Neural cell (in vitro differentiated cells): ENCODE data around the gene TMEM259. TPM values are rescaled to one million over a fixed set of nuclear protein-coding genes. Genes with fewer than 3 reads are reported as not detected.

Experiments used
- H2AFZ ChIP-seq: fragments of 200-600, 300-800 bp; sonication (generic), shearing (Covaris generic); 2 replicates; pipeline ENCODE4 v1.6.0; 2014; ENCODE audit warnings: low read depth, mild to moderate bottlenecking, antibody characterized with exemption, low read length, moderate library complexity
- H3F3A ChIP-seq: fragments of 200-600 bp; shearing (Covaris generic); 2 replicates; pipeline ENCODE4 v1.6.1; 2016; ENCODE audit warnings: mild to moderate bottlenecking, moderate library complexity, mixed read lengths, antibody characterized with exemption, low read length; ENCODE audit not compliant: insufficient read depth, poor library complexity, severe bottlenecking
- H3K27ac ChIP-seq: fragments of 200-600, 300-800 bp; sonication (generic), shearing (Covaris generic); 2 replicates; pipeline ENCODE4 v1.5.1; 2014; ENCODE audit warnings: mild to moderate bottlenecking, low read length, moderate library complexity
- H3K27me3 ChIP-seq: fragments of 300-800, 200-600 bp; sonication (generic), shearing (Covaris generic); 2 replicates; pipeline ENCODE4 v1.6.0; 2014; ENCODE audit warnings: mild to moderate bottlenecking, low read depth, low read length, moderate library complexity; ENCODE audit not compliant: insufficient read depth
- H3K36me3 ChIP-seq: fragments of 300-800, 200-600 bp; sonication (generic), shearing (Covaris generic); 2 replicates; pipeline ENCODE4 v1.5.1; 2014; ENCODE audit warnings: mild to moderate bottlenecking, antibody characterized with exemption, low read length, moderate library complexity; ENCODE audit not compliant: insufficient read depth
- H3K4me2 ChIP-seq: fragments of 300-800, 200-600 bp; sonication (generic), shearing (Covaris generic); 2 replicates; pipeline ENCODE4 v1.6.0; 2014; ENCODE audit warnings: mild to moderate bottlenecking, low read length
- H3K4me3 ChIP-seq: fragments of 300-800, 200-600 bp; sonication (generic), shearing (Covaris generic); 2 replicates; pipeline ENCODE4 v1.5.1; 2014; ENCODE audit warnings: mild to moderate bottlenecking, low read length, moderate library complexity
- H3K79me2 ChIP-seq: fragments of 200-600 bp; shearing (Covaris generic); replicated peaks from 2 replicates; pipeline ENCODE4 v1.6.0; 2014; ENCODE audit warnings: mild to moderate bottlenecking, low read length, moderate library complexity; ENCODE audit not compliant: insufficient read depth
- H3K9ac ChIP-seq: fragments of 300-800, 200-600 bp; sonication (generic), shearing (Covaris generic); 2 replicates; pipeline ENCODE4 v1.6.1; 2016; ENCODE audit warnings: mild to moderate bottlenecking, low read length, mixed read lengths
- H3K9me2 ChIP-seq: fragments of 200-600 bp; shearing (Covaris generic); 2 replicates; pipeline ENCODE4 v1.6.1; 2016; ENCODE audit warnings: mild to moderate bottlenecking, low read length, mixed read lengths; ENCODE audit not compliant: insufficient read depth
- H3K9me3 ChIP-seq: fragments of 200-600, 300-800 bp; sonication (generic), shearing (Covaris generic); 2 replicates; pipeline ENCODE4 v1.6.1; 2016; ENCODE audit warnings: mild to moderate bottlenecking, mixed run types, low read length, moderate library complexity, mixed read lengths
- H4K20me1 ChIP-seq: fragments of 200-600 bp; shearing (Covaris generic); 2 replicates; pipeline ENCODE4 v1.6.1; 2016; ENCODE audit warnings: mild to moderate bottlenecking, mixed run types; ENCODE audit not compliant: insufficient read depth
- EP300 ChIP-seq: fragments of 450-650 bp; conservative IDR thresholded peaks from 2 replicates; pipeline ENCODE4 v1.6.1; 2014; ENCODE audit warnings: antibody characterized with exemption, mild to moderate bottlenecking, moderate library complexity; ENCODE audit not compliant: poor library complexity, severe bottlenecking
- EZH2 ChIP-seq: fragments of 200-600, 300-800 bp; shearing (Covaris generic), sonication (generic); IDR thresholded peaks from 2 replicates; pipeline ENCODE4 v1.6.1; 2014; ENCODE audit warnings: antibody characterized with exemption, low read length, borderline replicate concordance, mild to moderate bottlenecking; ENCODE audit not compliant: insufficient read depth, poor library complexity, severe bottlenecking
- MXI1 ChIP-seq: fragments of 450-650 bp; conservative IDR thresholded peaks from 2 replicates; pipeline ENCODE4 v1.6.1; 2014; ENCODE audit warnings: antibody characterized with exemption, mild to moderate bottlenecking; ENCODE audit not compliant: poor library complexity, severe bottlenecking
- POLR2AphosphoS5 ChIP-seq: IDR thresholded peaks from 2 replicates; pipeline ENCODE4 v1.6.1; 2012
- RAD21 ChIP-seq: fragments of 450-650 bp; conservative IDR thresholded peaks from 2 replicates; pipeline ENCODE4 v1.6.1; 2014; ENCODE audit warnings: antibody characterized with exemption, mild to moderate bottlenecking, moderate library complexity
- SMC3 ChIP-seq: fragments of 450-650 bp; conservative IDR thresholded peaks from 2 replicates; pipeline ENCODE4 v1.6.1; 2014; ENCODE audit warnings: antibody characterized with exemption, mild to moderate bottlenecking, moderate library complexity; ENCODE audit not compliant: poor library complexity
- TAF1 ChIP-seq: IDR thresholded peaks from 2 replicates; pipeline ENCODE4 v1.6.1; 2012; ENCODE audit warnings: low read depth
- polyA plus RNA-seq: library from polyadenylated mRNA; depleted of rRNA; stranded (reverse); fragments of >200 nt; gene quantifications from 2 replicates; pipeline ENCODE4 v1.2.3, GENCODE V29; 2014
- TF ChIP-seq, protein P1 (sequence below): fragments of 450-650 bp; IDR thresholded peaks from 2 replicates; pipeline ENCODE4 v1.5.1; 2014; ENCODE audit warnings: antibody characterized with exemption, mild to moderate bottlenecking, moderate library complexity; ENCODE audit not compliant: poor library complexity, severe bottlenecking
- TF ChIP-seq, protein P2 (sequence below): IDR thresholded peaks from 2 replicates; pipeline ENCODE4 v1.6.1; 2012; ENCODE audit warnings: borderline replicate concordance

Gene TMEM259
- polyA plus RNA-seq, 1 donor from 2014 or later = 176 TPM

DNA sequence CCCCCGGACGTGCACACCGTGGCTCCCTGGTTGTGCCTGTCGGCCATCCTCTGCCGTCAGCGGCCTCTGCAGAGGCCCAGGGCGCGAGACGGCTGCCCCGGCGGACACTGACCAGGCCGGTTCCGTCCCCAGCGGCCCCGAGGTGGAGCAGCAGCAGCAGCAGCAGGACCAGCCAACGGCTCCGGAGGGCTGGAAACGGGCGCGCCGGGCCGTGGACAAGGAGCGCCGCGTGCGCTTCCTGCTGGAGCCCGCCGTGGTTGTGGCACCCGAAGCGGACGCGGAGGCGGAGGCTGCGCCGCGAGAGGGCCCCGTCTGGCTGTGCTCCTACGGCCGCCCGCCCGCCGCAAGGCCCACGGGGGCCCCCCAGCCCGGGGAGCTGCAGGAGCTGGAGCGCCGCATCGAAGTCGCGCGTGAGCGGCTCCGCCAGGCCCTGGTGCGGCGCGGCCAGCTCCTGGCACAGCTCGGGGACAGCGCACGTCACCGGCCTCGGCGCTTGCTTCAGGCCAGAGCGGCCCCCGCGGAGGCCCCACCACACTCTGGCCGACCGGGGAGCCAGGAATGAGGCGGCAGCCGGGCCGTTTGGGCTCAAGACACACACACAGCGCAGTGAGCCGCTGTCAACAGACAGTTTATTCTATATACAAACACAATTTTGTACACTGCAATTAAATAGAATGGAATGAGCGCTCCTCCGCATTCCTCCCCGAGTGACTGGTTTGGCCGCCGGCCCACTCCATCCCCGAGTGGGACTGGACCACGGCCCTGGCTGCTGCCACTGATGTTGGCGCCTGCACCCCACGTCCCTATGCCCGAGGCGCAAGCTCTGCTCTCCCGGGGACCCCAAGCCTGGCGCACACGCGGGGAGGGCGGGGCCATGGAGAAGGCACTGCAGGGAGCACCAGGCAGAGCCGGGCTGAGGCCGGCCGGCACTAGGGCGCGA lies 11.6 kb downstream of the TMEM259 start (continued):
- no peak for TF ChIP-seq SMC3

DNA sequence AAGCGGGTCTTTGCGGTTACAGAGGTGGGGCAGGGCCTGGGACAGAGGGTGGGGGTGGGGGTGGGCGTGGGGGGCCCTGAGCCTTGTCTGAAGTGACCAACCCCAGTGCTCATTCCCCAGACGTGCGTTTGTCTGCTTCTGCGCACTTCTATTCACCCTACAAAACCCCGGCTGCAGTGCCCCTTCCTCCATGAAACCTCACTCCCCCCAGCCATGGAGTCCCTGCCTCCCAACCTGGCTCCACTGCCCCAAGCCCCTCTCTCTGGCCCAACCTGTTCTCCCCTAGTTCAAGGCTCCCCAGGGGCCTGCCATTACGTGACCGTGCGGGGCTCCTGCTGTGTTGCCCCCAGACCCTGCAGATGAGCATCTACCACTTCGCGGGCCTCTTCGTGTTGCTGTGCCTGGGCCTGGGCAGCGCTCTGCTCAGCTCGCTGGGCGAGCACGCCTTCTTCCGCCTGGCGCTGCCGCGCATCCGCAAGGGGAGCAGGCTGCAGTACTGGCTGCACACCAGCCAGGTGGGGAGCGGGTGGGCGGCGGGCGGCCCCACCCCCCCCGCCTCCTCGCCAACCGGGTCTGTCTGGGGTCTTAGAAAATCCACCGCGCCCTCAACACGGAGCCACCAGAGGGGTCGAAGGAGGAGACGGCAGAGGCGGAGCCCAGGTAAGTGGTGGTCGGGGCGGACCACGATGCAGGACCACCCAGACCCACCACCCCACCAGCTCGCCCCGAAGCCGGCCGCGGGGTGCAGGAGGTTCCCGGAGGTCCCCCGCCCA lies 12.5 kb downstream of the TMEM259 start:
- H2AFZ ChIP-seq = no peak overlapping the region
- H3K27me3 ChIP-seq = no peaks in the 10 kb centered on the region
- no peak overlapping the region for H3K9ac ChIP-seq
- no peak overlapping the region for H3K4me2 ChIP-seq
- no peaks in the 10 kb centered on the region for H3K36me3 ChIP-seq
- TF ChIP-seq, protein P1, sequence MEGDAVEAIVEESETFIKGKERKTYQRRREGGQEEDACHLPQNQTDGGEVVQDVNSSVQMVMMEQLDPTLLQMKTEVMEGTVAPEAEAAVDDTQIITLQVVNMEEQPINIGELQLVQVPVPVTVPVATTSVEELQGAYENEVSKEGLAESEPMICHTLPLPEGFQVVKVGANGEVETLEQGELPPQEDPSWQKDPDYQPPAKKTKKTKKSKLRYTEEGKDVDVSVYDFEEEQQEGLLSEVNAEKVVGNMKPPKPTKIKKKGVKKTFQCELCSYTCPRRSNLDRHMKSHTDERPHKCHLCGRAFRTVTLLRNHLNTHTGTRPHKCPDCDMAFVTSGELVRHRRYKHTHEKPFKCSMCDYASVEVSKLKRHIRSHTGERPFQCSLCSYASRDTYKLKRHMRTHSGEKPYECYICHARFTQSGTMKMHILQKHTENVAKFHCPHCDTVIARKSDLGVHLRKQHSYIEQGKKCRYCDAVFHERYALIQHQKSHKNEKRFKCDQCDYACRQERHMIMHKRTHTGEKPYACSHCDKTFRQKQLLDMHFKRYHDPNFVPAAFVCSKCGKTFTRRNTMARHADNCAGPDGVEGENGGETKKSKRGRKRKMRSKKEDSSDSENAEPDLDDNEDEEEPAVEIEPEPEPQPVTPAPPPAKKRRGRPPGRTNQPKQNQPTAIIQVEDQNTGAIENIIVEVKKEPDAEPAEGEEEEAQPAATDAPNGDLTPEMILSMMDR = no peak
- TF ChIP-seq RAD21 (no peak), MXI1 (no peak), EZH2 (no peak), TAF1 (no peak), POLR2AphosphoS5 (no peak), EP300 (no peak), SMC3 (no peak)
- TF ChIP-seq, protein P2, sequence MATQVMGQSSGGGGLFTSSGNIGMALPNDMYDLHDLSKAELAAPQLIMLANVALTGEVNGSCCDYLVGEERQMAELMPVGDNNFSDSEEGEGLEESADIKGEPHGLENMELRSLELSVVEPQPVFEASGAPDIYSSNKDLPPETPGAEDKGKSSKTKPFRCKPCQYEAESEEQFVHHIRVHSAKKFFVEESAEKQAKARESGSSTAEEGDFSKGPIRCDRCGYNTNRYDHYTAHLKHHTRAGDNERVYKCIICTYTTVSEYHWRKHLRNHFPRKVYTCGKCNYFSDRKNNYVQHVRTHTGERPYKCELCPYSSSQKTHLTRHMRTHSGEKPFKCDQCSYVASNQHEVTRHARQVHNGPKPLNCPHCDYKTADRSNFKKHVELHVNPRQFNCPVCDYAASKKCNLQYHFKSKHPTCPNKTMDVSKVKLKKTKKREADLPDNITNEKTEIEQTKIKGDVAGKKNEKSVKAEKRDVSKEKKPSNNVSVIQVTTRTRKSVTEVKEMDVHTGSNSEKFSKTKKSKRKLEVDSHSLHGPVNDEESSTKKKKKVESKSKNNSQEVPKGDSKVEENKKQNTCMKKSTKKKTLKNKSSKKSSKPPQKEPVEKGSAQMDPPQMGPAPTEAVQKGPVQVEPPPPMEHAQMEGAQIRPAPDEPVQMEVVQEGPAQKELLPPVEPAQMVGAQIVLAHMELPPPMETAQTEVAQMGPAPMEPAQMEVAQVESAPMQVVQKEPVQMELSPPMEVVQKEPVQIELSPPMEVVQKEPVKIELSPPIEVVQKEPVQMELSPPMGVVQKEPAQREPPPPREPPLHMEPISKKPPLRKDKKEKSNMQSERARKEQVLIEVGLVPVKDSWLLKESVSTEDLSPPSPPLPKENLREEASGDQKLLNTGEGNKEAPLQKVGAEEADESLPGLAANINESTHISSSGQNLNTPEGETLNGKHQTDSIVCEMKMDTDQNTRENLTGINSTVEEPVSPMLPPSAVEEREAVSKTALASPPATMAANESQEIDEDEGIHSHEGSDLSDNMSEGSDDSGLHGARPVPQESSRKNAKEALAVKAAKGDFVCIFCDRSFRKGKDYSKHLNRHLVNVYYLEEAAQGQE = no peak
- H3K9me2 ChIP-seq = no peaks in the 10 kb centered on the region
- H3K9me3 ChIP-seq = no peaks in the 10 kb centered on the region
- no peak overlapping the region for H3K4me3 ChIP-seq
- no peak overlapping the region for H3K27ac ChIP-seq
- no peaks in the 10 kb centered on the region for H3K79me2 ChIP-seq
- H3F3A ChIP-seq = no peaks in the 10 kb centered on the region
- H4K20me1 ChIP-seq = no peaks in the 10 kb centered on the region
